ENCODE measurements around the gene AHCYL2.
"Not testable (repeated sequence)": the region's sequence is repeated elsewhere in the genome, so short reads cannot be mapped to it uniquely, and the experiment has no call there.

The AHCYL2 gene

DNA sequence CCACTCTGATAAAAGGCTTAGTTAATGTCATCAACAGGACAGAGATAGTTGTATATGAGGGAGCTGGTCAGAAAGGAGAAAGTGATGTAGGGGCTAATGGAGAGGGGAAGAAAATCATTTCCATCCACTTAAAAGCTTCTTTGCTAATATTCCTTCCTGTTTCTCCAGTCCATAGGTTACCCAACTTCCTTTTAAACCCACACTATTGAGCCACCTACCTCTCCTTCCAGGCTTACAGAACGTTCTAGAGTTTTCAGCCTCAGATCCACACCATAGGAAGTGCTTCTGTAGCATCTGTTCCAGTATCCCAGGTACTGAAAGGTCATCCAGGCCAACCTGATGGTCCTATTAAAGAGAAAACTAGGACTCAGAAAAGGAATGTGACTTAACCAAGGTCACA lies 237.6 kb downstream of the AHCYL2 start:
- DNase-seq = no peak

DNA sequence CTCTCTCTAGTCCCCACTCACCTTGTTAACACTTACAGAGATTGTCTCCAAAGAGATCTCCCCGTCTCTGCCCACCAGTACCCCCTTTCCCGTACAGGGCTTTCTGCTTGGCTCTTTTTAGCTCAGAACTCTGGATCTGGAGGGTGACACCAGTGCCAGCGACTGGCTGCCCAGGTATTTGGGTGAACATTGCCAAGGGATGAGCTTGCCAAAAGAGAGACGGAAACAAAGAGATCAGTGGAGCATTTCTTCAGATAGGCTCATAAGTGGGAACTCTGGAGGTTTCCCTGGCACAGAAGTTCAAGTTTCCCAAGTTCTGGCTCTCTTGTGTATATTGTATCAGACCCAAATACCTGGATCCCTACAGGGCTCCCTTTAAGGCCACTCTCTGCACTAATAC lies 239.4 kb downstream of the AHCYL2 start:
- DNase-seq = no peak

DNA sequence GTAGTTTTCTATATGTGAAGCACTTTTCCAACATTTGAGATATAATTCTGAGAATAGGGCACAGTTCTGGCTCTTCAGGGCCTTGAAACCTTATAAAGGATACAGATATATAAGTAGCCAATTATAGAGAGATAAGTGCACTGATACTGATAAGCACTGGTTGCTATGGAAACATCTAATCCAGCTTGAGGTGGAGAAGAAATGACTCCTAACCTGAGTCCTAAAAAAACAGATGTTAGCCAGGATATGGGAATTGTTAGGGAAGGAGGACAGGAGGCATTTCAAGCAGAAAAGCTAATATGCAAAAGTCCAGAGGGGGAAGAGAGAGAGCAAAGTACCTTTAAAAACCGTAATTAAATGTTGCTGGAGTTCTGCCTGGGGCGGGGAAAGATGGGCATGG lies 240.2 kb downstream of the AHCYL2 start:
- no peak for DNase-seq

DNA sequence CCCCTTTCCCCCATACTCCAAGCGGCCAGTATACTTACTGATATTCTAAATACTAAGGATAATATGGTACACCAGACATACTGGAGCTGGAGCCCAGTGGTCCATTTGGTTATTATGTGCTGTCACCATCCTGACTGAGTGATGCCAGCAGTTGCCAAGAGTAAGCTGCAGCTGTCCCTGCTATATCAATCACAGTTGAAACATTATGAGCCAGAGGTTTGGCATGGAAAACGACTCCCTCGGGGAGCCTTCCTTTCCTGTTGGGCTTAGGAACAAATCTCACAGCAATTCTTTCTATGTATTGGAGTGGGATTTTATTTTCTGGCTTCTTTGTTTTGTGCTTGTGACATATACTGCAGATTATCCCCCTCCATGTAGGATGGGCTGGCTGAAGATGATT lies 242.0 kb downstream of the AHCYL2 start:
- DNase-seq = no peak

DNA sequence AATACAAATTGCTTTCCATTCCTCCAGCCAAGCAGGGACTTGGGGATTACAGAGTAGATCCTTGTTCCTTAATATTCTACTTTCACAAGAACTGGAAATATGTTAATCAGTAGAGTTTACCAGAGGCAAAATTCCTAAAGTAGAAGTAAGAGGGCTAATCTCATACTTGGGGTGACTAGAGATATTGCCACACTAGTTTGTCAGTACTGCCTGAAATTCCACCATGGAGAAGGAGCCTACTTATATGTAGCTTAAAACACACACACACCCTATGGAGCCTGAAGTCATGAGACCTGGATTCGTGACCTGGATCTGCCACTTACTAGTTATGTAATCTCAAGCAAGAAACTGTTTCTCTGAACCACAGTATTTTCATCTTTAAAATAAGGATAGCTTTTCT lies 243.3 kb downstream of the AHCYL2 start:
- DNase-seq = no peak

DNA sequence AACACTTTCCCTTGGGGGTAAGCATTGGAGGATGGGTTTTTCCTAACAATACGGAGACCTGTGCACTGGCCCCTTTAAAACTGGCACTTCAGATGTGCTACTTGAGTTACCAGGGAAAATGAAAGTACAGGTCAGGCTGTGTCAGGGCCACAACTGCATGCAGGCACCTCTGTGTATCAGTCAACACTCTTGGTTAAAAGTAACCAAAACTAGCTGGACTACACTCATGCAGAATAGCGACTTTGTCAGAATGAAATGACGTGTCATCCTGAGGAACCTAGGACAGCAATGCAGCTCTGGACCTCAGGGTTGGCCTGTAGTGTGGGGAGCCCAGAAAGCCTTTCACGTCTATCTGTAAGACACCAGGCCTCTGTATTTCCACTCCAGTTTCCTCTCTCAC lies 243.7 kb downstream of the AHCYL2 start:
- DNase-seq = no peak

DNA sequence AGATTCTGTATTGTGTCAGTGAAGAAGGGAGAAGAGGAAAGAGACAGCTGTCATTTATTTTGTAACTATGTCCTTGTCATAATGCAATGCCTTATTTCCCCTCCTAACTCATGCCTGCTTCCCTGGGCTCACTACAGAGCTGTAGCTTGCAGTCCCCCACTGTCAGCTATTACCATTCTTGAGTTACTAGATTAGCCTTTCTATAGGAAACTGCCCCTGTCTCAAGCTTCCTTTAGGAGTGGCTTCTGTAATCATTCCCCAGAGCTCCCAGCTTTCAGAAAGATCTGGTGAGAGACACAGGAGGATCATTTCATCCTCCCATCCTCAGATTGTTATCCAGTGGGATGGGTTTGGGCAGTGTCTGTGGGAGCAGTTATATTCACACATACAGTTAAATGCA lies 245.1 kb downstream of the AHCYL2 start:
- DNase-seq = no peak

DNA sequence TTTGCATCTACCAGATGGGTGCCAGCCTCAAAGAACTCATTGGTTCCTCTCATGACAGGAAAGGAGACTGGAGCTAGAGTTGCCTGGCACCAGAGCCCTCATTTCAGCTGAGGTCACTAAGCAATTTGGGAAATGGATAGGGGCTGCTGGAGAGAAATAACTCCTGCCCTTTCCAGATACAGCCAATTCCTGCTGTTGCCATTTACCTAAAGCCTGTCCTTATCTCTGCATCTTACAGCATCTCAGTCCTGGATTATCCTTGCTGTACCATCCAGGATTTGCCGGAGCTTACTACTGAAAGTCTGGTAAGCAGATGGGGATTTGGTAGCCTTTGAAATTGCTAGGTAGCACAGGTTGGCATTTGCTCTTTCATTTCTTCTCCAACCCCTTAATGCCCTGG lies 245.6 kb downstream of the AHCYL2 start:
- DNase-seq = no peak

DNA sequence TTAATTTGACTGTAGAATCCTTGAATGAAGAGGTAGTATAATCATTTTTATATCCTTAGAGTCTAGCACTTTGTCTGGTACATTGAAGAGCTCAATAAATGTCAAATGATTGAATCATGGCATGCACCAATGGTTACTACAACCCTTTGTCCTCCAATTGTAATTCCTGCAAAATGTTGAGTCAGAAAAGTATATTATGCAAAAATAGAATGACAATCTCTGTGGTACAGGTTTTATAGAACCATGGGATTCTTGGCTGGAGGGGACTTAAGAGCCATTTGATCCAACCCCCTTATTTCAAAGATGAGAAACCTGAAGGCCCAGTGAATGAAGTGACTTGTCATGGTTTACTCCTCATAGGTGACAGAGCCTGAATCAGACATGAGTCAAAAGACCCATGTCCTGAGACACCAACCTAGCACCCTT lies 246.6 kb downstream of the AHCYL2 start:
- DNase-seq = no peak

DNA sequence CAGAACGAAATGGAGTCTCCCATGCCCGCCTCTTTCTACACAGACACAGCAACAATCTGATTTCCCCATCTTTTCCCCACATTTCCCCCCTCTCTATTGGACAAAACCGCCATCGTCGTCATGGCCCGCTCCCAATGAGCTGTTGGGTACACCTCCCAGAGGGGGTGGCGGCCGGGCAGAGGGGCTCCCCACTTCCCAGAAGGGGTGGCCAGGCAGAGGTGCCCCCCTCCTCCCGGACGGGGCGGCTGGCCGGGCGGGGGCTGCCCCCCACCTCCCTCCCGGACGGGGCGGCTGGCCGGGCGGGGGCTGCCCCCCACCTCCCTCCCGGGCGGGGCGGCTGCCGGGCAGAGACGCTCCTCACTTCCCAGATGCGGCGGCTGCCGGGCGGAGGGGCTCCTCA lies 251.1 kb downstream of the AHCYL2 start:
- not testable (repeated sequence) for DNase-seq

DNA sequence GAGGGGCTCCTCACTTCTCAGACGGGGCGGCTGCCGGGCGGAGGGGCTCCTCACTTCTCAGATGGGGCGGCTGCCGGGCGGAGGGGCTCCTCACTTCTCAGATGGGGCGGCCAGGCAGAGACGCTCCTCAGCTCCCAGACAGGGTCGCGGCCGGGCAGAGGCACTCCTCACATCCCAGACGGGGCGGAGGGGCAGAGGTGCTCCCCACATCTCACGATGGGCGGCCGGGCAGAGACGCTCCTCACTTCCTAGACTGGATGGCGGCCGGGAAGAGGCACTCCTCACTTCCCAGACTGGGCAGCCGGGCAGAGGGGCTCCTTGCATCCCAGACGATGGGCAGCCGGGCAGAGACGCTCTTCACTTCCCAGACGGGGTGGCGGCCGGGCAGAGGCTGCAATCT lies 251.6 kb downstream of the AHCYL2 start:
- DNase-seq = not testable (repeated sequence)

All from stimulated activated CD4-positive, alpha-beta T cell treated with anti-CD3 and anti-CD28 coated beads, Interleukin-4, amount 100 ng/mL, for 4 hours (primary cell).